HFFc6 (cell line): ENCODE measurements around the gene CCDC142. TPM values are rescaled to one million over a fixed set of nuclear protein-coding genes. Genes with fewer than 3 reads are reported as not detected.

ENCODE experiments used
- DNase-seq: peaks from one replicate; pipeline ENCODE4 v3.0.0-alpha.2; 2018
- H3K27ac Mint-ChIP-seq: 2 replicates; pipeline ENCODE4 v1.8.0; 2020; ENCODE audit warnings: mild to moderate bottlenecking, mixed read lengths
- H3K27me3 Mint-ChIP-seq: 2 replicates; pipeline ENCODE4 v1.8.0; 2021; ENCODE audit warnings: mild to moderate bottlenecking, moderate library complexity, mixed read lengths; ENCODE audit not compliant: insufficient read depth
- H3K36me3 Mint-ChIP-seq: 2 replicates; pipeline ENCODE4 v1.8.0; 2021; ENCODE audit warnings: low read depth, mixed read lengths
- H3K4me1 Mint-ChIP-seq: 2 replicates; pipeline ENCODE4 v1.8.0; 2020; ENCODE audit warnings: low read depth, mixed read lengths
- H3K4me3 Mint-ChIP-seq: 2 replicates; pipeline ENCODE4 v1.8.0; 2020; ENCODE audit warnings: mild to moderate bottlenecking, moderate library complexity, mixed read lengths
- H3K9me3 Mint-ChIP-seq: 2 replicates; pipeline ENCODE4 v1.8.0; 2020; ENCODE audit warnings: mild to moderate bottlenecking, mixed read lengths
- total RNA-seq, 6 experiments: library from RNA; stranded (reverse); fragmentation: NEBNext Ultra II Directional; extraction: Animal tissue kit (Norgen Biotek cat#: 25700); gene quantifications; 2 replicates in 1 of 6; 3 replicates in 5 of 6; pipeline ENCODE4 v1.2.3, GENCODE V29; 2021
- TF ChIP-seq, protein P1 (sequence below): fragments of 200-600 bp; sonication (generic); IDR thresholded peaks from 2 replicates; pipeline ENCODE4 v1.5.0; 2021; ENCODE audit warnings: antibody characterized with exemption, mild to moderate bottlenecking

The CCDC142 gene
- total RNA-seq, 6 experiments from 2014 or later, result 8.5 to 11.1 (median 10.2) TPM

DNA sequence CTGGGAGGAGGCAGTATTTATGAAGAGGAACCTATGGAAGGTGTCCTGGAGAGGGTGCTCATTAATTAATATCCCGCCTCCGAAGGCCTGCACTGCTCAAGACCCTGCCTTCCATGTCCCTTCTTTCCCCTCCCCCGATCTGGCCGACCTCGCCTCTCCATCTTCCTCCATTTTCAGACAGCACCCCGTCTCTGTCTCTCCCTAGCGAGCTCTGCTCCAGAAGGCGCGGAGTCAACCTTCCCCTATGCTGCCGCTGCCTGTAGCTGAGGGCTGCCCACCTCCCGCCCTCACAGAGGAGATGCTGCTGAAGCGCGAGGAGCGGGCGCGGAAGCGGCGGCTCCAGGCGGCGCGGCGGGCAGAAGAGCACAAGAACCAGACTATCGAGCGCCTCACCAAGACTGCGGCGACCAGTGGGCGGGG, 25.7 kb downstream of the CCDC142 start:
- H3K4me1 Mint-ChIP-seq, result peaks cover 44% of the 10 kb centered on the region
- peak overlapping the region; percentile 88 for H3K27ac Mint-ChIP-seq
- TF ChIP-seq, protein P1, sequence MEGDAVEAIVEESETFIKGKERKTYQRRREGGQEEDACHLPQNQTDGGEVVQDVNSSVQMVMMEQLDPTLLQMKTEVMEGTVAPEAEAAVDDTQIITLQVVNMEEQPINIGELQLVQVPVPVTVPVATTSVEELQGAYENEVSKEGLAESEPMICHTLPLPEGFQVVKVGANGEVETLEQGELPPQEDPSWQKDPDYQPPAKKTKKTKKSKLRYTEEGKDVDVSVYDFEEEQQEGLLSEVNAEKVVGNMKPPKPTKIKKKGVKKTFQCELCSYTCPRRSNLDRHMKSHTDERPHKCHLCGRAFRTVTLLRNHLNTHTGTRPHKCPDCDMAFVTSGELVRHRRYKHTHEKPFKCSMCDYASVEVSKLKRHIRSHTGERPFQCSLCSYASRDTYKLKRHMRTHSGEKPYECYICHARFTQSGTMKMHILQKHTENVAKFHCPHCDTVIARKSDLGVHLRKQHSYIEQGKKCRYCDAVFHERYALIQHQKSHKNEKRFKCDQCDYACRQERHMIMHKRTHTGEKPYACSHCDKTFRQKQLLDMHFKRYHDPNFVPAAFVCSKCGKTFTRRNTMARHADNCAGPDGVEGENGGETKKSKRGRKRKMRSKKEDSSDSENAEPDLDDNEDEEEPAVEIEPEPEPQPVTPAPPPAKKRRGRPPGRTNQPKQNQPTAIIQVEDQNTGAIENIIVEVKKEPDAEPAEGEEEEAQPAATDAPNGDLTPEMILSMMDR, result no peak; the same call in 1 of the 2 replicates
- H3K4me3 Mint-ChIP-seq, result peak overlapping the region; percentile 94
- no peaks in the 10 kb centered on the region for H3K9me3 Mint-ChIP-seq
- no peak for DNase-seq
- no peaks in the 10 kb centered on the region; the same call in none of the 2 replicates for H3K27me3 Mint-ChIP-seq
- H3K36me3 Mint-ChIP-seq, result 0 out of 2 replicates have a peak, but pooled peaks cover 8% of the 10 kb centered on the region

DNA sequence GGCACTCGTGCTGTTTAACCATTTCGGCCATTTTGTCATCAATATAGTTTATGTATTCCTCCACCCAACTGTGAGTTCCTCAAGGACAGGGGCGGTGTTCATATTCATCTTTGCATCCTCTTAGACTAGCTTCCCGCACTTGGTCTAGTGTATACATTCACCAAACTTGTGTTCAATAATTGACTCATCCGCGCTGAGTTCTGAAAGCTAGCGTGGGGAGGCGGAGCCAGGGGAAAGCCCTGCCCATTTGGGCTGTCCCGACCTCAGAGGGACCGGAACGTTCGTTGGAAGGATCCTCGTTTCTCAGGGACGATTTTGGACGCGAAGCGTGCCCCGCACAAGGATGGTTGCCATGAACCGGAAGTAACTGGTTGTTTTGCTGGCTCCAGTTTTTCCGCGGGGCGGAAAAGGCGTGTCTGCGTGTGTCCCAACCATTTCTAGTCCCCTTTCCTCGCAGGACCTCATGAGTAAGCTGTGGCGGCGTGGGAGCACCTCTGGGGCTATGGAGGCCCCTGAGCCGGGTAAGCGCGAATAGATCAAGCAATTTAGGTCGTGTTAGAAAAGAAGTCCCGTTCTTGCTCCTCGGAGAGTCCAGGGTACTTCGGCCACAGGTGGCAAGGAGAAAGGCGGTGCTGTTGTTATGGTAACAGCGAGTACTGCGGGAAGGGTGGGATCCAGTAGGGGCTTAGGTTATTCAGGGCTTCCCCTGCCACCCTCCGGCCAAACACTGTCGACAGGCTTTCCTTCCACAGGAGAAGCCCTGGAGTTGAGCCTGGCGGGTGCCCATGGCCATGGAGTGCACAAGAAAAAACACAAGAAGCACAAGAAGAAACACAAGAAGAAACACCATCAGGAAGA, 27.9 kb downstream of the CCDC142 start, which contains the start of gene INO80B:
TSS of gene INO80B (plus strand) at position 434 of the 858 bp plus-strand sequence. CDS start at position 464, 30 bp downstream.
- H3K4me3 Mint-ChIP-seq, result peak within 1 kb of the TSS; percentile 94
- peak within 1 kb of the TSS; percentile 79 for H3K27ac Mint-ChIP-seq
- TF ChIP-seq, protein P1, result no peak
- no peaks in the 10 kb centered on the region for H3K9me3 Mint-ChIP-seq
- H3K27me3 Mint-ChIP-seq, result no peaks in the 10 kb centered on the region; the same call in none of the 2 replicates
- peaks cover 40% of the 10 kb centered on the region for H3K4me1 Mint-ChIP-seq
- no peaks in the 10 kb centered on the region for H3K36me3 Mint-ChIP-seq
- peak; percentile 98 for DNase-seq

DNA sequence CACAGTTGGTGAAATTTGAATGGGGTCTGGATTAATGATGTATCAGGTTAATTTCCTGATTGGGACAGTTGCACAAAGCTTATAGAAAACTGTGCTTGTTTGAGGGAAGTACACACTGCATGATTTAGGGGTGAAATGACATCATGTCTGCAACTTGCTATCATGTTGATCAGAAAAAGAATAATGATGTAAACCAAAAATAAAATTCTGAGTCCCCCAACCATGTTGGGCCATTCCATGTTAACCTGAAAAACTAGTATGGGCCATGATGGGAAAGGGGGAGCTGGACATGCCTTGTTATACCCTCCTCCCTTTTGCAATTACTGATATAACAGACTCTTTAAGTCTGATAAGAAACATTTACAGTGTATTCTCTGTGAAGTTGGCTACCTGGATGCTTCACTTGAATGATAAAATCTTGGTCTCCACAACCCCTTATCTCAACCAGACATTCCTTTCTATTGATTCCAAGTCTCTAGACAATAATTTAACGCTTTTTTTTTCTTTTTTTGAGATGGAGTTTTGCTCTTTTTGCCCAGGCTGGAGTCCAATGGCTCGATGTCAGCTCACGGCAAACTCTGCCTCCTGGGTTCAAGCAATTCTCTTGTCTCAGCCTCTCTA, 32.1 kb downstream of the CCDC142 start:
- H3K27ac Mint-ChIP-seq, result no peak overlapping the region

DNA sequence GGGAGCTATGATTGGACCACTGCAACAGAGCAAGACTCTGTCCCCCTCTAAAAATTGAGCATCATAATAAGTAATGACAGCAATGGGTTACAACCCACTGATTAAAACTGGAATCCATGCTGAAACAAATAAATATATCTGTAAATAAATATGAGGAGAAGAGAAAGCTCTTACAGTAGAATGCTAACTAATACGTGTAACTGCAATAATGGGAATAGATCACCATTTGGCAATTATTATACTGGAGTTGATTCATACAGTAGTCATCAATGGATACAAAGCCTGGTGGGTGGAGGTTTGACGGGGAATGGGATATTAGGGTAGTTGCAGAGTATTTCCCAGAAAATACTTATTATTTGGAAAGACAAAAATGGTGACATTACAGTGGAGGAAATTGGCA, 34.0 kb downstream of the CCDC142 start:
- no peaks in the 10 kb centered on the region; the same call in 1 of the 2 replicates for H3K27me3 Mint-ChIP-seq
- TF ChIP-seq, protein P1, result no peak
- no peak overlapping the region for H3K4me3 Mint-ChIP-seq

More for the DNA sequence above, 32.1 kb downstream of the CCDC142 start:
- Mint-ChIP-seq H3K9me3 (no peaks in the 10 kb centered on the region), H3K27me3 (no peaks in the 10 kb centered on the region; the same call in 1 of the 2 replicates), H3K36me3 (no peaks in the 10 kb centered on the region), H3K4me3 (no peak overlapping the region), H3K4me1 (peaks cover 21% of the 10 kb centered on the region)
- no peak for DNase-seq
- TF ChIP-seq, protein P1, result no peak

DNA sequence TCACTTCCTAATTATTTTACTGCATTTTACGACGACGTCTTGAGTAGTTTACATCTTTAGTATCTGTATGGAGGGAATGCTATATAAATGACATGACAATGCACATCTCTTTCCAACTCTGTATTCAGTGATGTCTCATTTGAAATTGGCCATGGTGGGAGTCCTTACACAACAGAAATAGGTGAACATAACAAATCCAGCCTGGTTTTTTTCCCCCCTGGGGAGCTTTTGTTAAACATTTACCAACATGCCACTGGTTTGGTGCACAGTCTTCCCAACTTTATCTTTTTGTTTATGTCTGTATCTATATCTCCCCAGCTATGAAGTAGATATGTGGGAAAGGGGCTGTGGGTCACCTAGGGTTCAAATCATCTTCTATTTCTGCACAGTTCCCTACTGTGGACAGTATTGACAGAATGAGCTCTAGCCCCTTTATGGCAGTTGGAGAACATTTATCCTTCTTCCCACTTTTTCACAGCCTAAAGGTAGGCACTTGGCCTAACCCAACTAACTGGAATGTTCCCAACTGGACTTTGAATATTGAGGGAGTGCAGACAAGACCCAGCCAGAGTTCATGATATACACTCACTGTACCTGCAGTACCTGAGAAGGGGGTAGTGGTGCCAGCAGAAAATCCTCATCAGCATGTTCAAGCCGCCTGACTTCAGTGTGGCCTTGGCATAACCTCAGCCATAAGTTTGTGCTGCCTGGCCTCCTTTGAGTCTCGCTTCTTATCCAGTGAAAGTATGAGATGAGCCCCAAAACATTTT, 35.4 kb downstream of the CCDC142 start:
- no peaks in the 10 kb centered on the region for H3K9me3 Mint-ChIP-seq
- TF ChIP-seq, protein P1, result no peak

More for the DNA sequence above, 34.0 kb downstream of the CCDC142 start:
- H3K4me1 Mint-ChIP-seq, result peaks cover 17% of the 10 kb centered on the region
- DNase-seq, result no peak
- H3K27ac Mint-ChIP-seq, result no peak overlapping the region
- H3K36me3 Mint-ChIP-seq, result no peaks in the 10 kb centered on the region
- H3K9me3 Mint-ChIP-seq, result no peaks in the 10 kb centered on the region

More for the DNA sequence above, 35.4 kb downstream of the CCDC142 start:
- H3K27me3 Mint-ChIP-seq, result no peaks in the 10 kb centered on the region; the same call in 1 of the 2 replicates
- no peak overlapping the region for H3K4me3 Mint-ChIP-seq
- H3K27ac Mint-ChIP-seq, result no peak overlapping the region
- peaks cover 17% of the 10 kb centered on the region for H3K4me1 Mint-ChIP-seq
- no peak for DNase-seq
- no peaks in the 10 kb centered on the region for H3K36me3 Mint-ChIP-seq
